ENCODE measurements around the gene LENG1. TPM values are rescaled to one million over a fixed set of nuclear protein-coding genes. Genes with fewer than 3 reads are reported as not detected.

The LENG1 gene
- total RNA-seq, 1 donor from 2014 or later: 7.2 TPM

GRCh38 chr19:54136086-54136863, 23.2 kb downstream of the LENG1 start:
- H3K27me3 Mint-ChIP-seq: no peaks in the 10 kb centered on the region
- peak overlapping the region; percentile 87 for H3K4me3 Mint-ChIP-seq (ENCODE audit: low read depth)
- H3K27ac Mint-ChIP-seq: peak overlapping the region; percentile 94
- H3K36me3 Mint-ChIP-seq (ENCODE audit: insufficient read depth): peaks cover 3% of the 10 kb centered on the region
- no peaks in the 10 kb centered on the region for H3K9me3 Mint-ChIP-seq (ENCODE audit: low read depth)
- peaks cover 18% of the 10 kb centered on the region for H3K4me1 Mint-ChIP-seq (ENCODE audit: low read depth)
- no peak for DNase-seq (ENCODE audit: low spot score, unreplicated experiment)
- TF ChIP-seq, protein P1, sequence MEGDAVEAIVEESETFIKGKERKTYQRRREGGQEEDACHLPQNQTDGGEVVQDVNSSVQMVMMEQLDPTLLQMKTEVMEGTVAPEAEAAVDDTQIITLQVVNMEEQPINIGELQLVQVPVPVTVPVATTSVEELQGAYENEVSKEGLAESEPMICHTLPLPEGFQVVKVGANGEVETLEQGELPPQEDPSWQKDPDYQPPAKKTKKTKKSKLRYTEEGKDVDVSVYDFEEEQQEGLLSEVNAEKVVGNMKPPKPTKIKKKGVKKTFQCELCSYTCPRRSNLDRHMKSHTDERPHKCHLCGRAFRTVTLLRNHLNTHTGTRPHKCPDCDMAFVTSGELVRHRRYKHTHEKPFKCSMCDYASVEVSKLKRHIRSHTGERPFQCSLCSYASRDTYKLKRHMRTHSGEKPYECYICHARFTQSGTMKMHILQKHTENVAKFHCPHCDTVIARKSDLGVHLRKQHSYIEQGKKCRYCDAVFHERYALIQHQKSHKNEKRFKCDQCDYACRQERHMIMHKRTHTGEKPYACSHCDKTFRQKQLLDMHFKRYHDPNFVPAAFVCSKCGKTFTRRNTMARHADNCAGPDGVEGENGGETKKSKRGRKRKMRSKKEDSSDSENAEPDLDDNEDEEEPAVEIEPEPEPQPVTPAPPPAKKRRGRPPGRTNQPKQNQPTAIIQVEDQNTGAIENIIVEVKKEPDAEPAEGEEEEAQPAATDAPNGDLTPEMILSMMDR (IDR thresholded peaks at IDR 0.05; ENCODE audit: unreplicated experiment): no peak

DNA sequence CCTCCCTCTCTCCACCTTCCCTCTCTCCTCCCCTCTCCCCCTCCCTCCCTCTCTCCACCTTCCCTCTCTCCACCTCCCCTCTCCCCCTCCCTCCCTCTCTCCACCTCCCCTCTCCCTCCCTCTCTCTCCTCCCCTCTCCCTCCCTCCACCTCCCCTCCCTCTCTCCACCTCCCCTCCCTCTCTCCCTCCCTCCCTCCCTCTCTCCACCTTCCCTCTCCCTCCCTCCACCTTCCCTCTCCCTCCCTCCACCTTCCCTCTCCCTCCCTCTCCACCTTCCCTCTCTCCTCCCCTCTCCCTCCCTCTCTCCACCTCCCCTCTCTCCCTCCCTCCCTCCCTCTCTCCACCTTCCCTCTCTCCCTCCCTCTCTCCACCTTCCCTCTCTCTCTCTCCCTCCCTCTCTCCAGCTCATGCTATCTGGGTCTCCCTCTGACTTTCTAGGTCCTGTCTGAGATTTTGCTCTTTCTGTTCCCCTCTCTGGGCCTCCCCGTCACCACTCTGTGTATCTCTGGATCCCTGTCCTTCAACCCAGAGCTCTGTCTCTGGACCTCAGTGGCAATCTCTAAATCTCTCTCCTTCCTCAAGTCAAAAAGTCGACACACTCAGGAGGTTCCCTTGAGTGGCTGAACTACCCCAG, 25.4 kb downstream of the LENG1 start:
- TF ChIP-seq, protein P1 (IDR thresholded peaks at IDR 0.05; ENCODE audit: unreplicated experiment): no peak
- no peaks in the 10 kb centered on the region for H3K27me3 Mint-ChIP-seq
- H3K4me1 Mint-ChIP-seq (ENCODE audit: low read depth): peaks cover 14% of the 10 kb centered on the region
- no peak overlapping the region for H3K4me3 Mint-ChIP-seq (ENCODE audit: low read depth)
- no peak for DNase-seq (ENCODE audit: low spot score, unreplicated experiment)
- H3K9me3 Mint-ChIP-seq (ENCODE audit: low read depth): no peaks in the 10 kb centered on the region
- no peak overlapping the region for H3K27ac Mint-ChIP-seq
- peaks cover under 1% of the 10 kb centered on the region for H3K36me3 Mint-ChIP-seq (ENCODE audit: insufficient read depth)

- Mint-ChIP-seq H3K27me3 (no peaks in the 10 kb centered on the region), H3K36me3 (ENCODE audit: insufficient read depth) (no peaks in the 10 kb centered on the region), H3K27ac (no peak overlapping the region), H3K4me3 (ENCODE audit: low read depth) (no peak overlapping the region), H3K9me3 (ENCODE audit: low read depth) (no peaks in the 10 kb centered on the region), H3K4me1 (ENCODE audit: low read depth) (peaks cover 9% of the 10 kb centered on the region)
- peak; percentile 38 for DNase-seq (ENCODE audit: low spot score, unreplicated experiment)
- TF ChIP-seq, protein P1 (IDR thresholded peaks at IDR 0.05; ENCODE audit: unreplicated experiment): no peak
Observed at GRCh38 chr19:54133312-54133956, 26.1 kb downstream of the LENG1 start.

DNA sequence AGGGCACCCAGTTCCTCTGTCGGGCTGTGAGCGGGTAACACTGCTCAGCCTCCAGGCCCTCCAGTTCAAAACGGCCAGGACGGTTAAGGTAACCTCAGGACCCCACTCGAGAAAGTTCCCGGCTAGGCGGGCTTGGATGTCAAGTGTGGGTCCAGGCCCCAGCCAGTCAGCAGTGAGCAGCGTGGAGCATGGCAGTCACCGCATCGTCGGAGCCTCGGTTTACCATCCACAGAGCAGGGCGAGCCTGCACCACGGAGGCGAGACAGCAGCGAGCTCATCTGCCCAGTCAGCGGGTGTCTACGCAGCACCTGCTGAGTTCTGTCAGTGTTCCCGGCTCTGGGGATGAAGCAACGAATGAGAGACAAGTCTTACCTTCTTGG, 29.9 kb downstream of the LENG1 start:
- no peak for DNase-seq (ENCODE audit: low spot score, unreplicated experiment)
- Mint-ChIP-seq H3K9me3 (ENCODE audit: low read depth) (no peaks in the 10 kb centered on the region), H3K4me3 (ENCODE audit: low read depth) (no peak overlapping the region), H3K4me1 (ENCODE audit: low read depth) (no peaks in the 10 kb centered on the region), H3K27ac (no peak overlapping the region), H3K36me3 (ENCODE audit: insufficient read depth) (peaks cover 5% of the 10 kb centered on the region), H3K27me3 (no peaks in the 10 kb centered on the region)
- TF ChIP-seq, protein P1 (IDR thresholded peaks at IDR 0.05; ENCODE audit: unreplicated experiment): no peak

- no peak overlapping the region for H3K27ac Mint-ChIP-seq
- H3K36me3 Mint-ChIP-seq (ENCODE audit: insufficient read depth): peaks cover 5% of the 10 kb centered on the region
- no peak overlapping the region for H3K4me3 Mint-ChIP-seq (ENCODE audit: low read depth)
- no peaks in the 10 kb centered on the region for H3K4me1 Mint-ChIP-seq (ENCODE audit: low read depth)
- no peaks in the 10 kb centered on the region for H3K27me3 Mint-ChIP-seq
- no peaks in the 10 kb centered on the region for H3K9me3 Mint-ChIP-seq (ENCODE audit: low read depth)
- TF ChIP-seq, protein P1 (IDR thresholded peaks at IDR 0.05; ENCODE audit: unreplicated experiment): no peak
- DNase-seq (ENCODE audit: low spot score, unreplicated experiment): no peak
Observed at GRCh38 chr19:54128796-54129616, 30.5 kb downstream of the LENG1 start.

Measured in progenitor cell of endocrine pancreas (in vitro differentiated cells).